BLaER1 (cell line): ENCODE data around the gene PRM3.

Experiments
- H3K27ac ChIP-seq: shearing (Covaris generic); formaldehyde crosslinking; 2 replicates; pipeline ENCODE4 v1.8.1; 2022
- H3K27me3 ChIP-seq: shearing (Covaris generic); formaldehyde crosslinking; 2 replicates; pipeline ENCODE4 v1.8.1; 2022
- H3K36me3 ChIP-seq: shearing (Covaris generic); formaldehyde crosslinking; 2 replicates; pipeline ENCODE4 v1.8.1; 2022
- H3K4me1 ChIP-seq: shearing (Covaris generic); formaldehyde crosslinking; 2 replicates; pipeline ENCODE4 v1.8.1; 2022
- H3K4me2 ChIP-seq: shearing (Covaris generic); formaldehyde crosslinking; 2 replicates; pipeline ENCODE4 v1.8.1; 2022
- H3K4me3 ChIP-seq: shearing (Covaris generic); formaldehyde crosslinking; 2 replicates; pipeline ENCODE4 v1.8.1; 2022
- H3K9ac ChIP-seq: shearing (Covaris generic); formaldehyde crosslinking; 2 replicates; pipeline ENCODE4 v1.8.1; 2022
- H3K9me3 ChIP-seq: shearing (Covaris generic); formaldehyde crosslinking; 2 replicates; pipeline ENCODE4 v1.8.1; 2022
- H4K20me1 ChIP-seq: shearing (Covaris generic); formaldehyde crosslinking; 2 replicates; pipeline ENCODE4 v1.8.1; 2022
- Cebpa-rat ChIP-seq: shearing (Covaris generic); IDR thresholded peaks from 2 replicates; pipeline ENCODE4 v1.8.1; 2022

PRM3 gene, protein sequence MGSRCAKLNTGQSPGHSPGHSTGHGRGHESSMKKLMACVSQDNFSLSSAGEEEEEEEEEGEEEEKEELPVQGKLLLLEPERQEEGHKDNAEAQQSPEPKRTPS

GRCh38 chr16:11272921-11273720, at the start of gene PRM3:
PRM3 (minus strand) TSS chr16:11273629; CDS start chr16:11273595, 34 bp downstream.
- Histone ChIP-seq H3K9ac (no peak within 1 kb of the TSS), H3K4me1 (no peaks in the 10 kb centered on the region), H4K20me1 (no peaks in the 10 kb centered on the region), H3K27ac (no peak within 1 kb of the TSS), H3K4me3 (no peak within 1 kb of the TSS), H3K27me3 (no peaks in the 10 kb centered on the region), H3K4me2 (no peak within 1 kb of the TSS), H3K36me3 (no peaks in the 10 kb centered on the region), H3K9me3 (no peaks in the 10 kb centered on the region)
- no peak for TF ChIP-seq Cebpa-rat

DNA sequence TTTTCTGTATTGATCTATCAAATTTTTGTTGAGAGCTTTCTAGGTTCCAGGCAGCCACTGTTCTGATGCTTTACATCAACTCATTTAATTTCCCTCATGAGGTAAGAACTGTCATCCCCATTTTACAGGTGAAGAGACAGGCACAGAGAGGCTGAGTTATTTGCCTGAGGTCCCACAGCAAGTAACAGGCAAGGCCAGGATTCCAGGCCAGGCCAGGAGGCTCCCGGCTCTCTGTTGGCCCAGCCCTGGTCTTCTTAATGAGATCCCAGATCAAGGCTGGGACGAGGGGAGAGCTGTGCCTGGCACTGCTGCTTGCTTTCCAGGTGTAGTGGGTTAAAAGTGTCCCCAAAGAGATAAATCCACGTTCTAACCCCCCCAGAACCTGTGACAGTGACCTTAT, 49.4 kb upstream of the PRM3 start:
- H3K9me3 ChIP-seq = no peaks in the 10 kb centered on the region
- H3K36me3 ChIP-seq = no peaks in the 10 kb centered on the region
- H4K20me1 ChIP-seq = no peaks in the 10 kb centered on the region
- no peak overlapping the region for H3K4me3 ChIP-seq
- peak overlapping the region; percentile 34 for H3K4me2 ChIP-seq
- H3K27ac ChIP-seq = peak overlapping the region; percentile 36
- no peak for TF ChIP-seq Cebpa-rat
- H3K4me1 ChIP-seq = peaks cover 61% of the 10 kb centered on the region
- no peaks in the 10 kb centered on the region for H3K27me3 ChIP-seq
- H3K9ac ChIP-seq = peak overlapping the region; percentile 3; the same call in 1 of the 2 replicates

DNA sequence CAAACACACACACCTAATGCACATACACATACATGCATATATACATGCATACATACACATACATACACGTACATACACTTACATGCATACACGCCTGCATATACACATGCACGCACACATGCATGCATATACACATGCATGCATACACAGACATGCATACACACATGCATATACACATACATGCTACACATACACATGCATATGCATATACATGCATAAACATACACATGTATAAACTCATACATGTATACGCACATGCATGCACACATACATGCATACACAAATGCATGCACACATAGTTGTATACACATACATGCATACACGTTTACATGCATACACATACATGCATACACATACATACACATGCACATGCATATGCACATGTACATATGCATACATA, 48.2 kb upstream of the PRM3 start:
- Histone ChIP-seq H3K27me3 (no peaks in the 10 kb centered on the region), H3K4me1 (peaks cover 52% of the 10 kb centered on the region)
- no peak for TF ChIP-seq Cebpa-rat

GRCh38 chr16:11320170-11320569, 46.7 kb upstream of the PRM3 start:
- Histone ChIP-seq H3K9me3 (no peaks in the 10 kb centered on the region), H4K20me1 (no peaks in the 10 kb centered on the region), H3K4me3 (no peak overlapping the region), H3K27me3 (no peaks in the 10 kb centered on the region), H3K36me3 (no peaks in the 10 kb centered on the region), H3K27ac (no peak overlapping the region), H3K9ac (no peak overlapping the region), H3K4me1 (peaks cover 52% of the 10 kb centered on the region), H3K4me2 (no peak overlapping the region)
- no peak for TF ChIP-seq Cebpa-rat

More for the DNA sequence above, 48.2 kb upstream of the PRM3 start:
- Histone ChIP-seq H3K4me3 (no peak overlapping the region), H3K36me3 (no peaks in the 10 kb centered on the region), H3K4me2 (no peak overlapping the region), H3K9ac (no peak overlapping the region), H4K20me1 (no peaks in the 10 kb centered on the region), H3K9me3 (no peaks in the 10 kb centered on the region), H3K27ac (no peak overlapping the region)

GRCh38 chr16:11319529-11320146, 46.2 kb upstream of the PRM3 start:
- H3K9ac ChIP-seq = no peak overlapping the region
- H4K20me1 ChIP-seq = no peaks in the 10 kb centered on the region
- no peaks in the 10 kb centered on the region for H3K9me3 ChIP-seq
- H3K4me3 ChIP-seq = no peak overlapping the region
- no peaks in the 10 kb centered on the region for H3K36me3 ChIP-seq
- peaks cover 52% of the 10 kb centered on the region for H3K4me1 ChIP-seq
- no peak overlapping the region for H3K27ac ChIP-seq
- no peaks in the 10 kb centered on the region for H3K27me3 ChIP-seq
- no peak for TF ChIP-seq Cebpa-rat
- H3K4me2 ChIP-seq = no peak overlapping the region

DNA sequence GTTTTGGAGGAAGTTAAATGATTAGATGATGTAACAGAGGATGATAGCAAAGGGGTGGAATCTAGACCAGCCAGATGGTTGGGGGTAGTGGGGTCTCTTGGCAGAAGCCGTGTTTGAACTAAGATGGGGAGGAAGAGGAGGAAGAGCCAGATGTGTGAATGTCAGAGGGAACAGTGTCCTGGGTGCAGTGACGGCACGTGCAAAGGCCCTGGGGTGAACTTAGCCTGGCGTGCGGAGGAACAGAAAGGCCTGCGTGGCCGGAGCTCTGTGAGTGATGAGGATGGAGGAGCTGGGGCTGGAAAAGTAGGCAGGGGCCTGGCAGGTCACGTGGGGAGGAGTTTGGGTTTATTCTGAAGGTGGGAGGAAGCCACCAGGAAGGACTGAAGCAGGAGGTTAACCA, 45.4 kb upstream of the PRM3 start:
- H3K9ac ChIP-seq = no peak overlapping the region
- no peak overlapping the region for H3K4me3 ChIP-seq
- no peak overlapping the region for H3K4me2 ChIP-seq
- H3K9me3 ChIP-seq = no peaks in the 10 kb centered on the region
- H3K36me3 ChIP-seq = no peaks in the 10 kb centered on the region
- H4K20me1 ChIP-seq = no peaks in the 10 kb centered on the region
- no peaks in the 10 kb centered on the region for H3K27me3 ChIP-seq
- H3K27ac ChIP-seq = no peak overlapping the region
- peaks cover 52% of the 10 kb centered on the region for H3K4me1 ChIP-seq
- TF ChIP-seq Cebpa-rat = no peak

DNA sequence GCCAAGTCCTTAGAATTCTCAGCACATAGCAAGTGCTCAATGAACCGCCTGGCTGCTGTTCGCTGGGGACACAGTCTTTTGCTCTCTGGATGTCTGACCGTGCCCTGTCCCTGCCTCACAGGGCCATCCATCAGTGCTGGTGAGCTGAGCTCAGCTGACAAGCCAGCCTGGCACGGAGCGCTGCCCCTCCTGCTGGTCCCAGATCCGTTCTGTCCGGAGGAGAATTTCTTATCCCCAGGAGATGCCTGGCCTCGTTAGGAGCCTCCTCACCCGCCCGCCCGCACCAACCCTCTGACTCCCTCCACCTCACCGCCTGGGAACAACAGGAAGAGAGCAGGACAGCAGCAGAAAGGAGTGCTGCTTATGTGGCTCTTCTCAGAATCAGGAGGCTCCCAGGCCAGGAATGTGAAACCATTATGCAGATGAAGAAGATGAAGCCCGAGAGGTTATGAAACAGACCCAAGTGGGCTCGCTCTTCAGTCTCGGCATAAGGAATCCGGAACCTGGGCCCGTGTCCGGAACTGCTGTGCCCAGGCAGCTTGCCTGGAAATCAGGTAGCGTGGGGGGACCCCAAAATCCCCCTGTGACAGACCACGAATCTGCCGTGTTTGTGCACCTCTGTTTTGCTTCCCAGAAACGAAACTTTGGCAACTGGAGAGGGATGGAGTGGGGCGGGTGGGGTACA, 43.0 kb upstream of the PRM3 start:
- 0 out of 2 replicates have a peak overlapping the region, but pooled peaks have one; percentile 2 for H3K9ac ChIP-seq
- H3K9me3 ChIP-seq = no peaks in the 10 kb centered on the region
- no peak for TF ChIP-seq Cebpa-rat
- peaks cover 60% of the 10 kb centered on the region for H3K4me1 ChIP-seq
- H3K4me3 ChIP-seq = no peak overlapping the region
- no peaks in the 10 kb centered on the region for H4K20me1 ChIP-seq
- H3K4me2 ChIP-seq = peak overlapping the region; percentile 82
- no peak overlapping the region for H3K27ac ChIP-seq
- H3K36me3 ChIP-seq = no peaks in the 10 kb centered on the region
- H3K27me3 ChIP-seq = no peaks in the 10 kb centered on the region

DNA sequence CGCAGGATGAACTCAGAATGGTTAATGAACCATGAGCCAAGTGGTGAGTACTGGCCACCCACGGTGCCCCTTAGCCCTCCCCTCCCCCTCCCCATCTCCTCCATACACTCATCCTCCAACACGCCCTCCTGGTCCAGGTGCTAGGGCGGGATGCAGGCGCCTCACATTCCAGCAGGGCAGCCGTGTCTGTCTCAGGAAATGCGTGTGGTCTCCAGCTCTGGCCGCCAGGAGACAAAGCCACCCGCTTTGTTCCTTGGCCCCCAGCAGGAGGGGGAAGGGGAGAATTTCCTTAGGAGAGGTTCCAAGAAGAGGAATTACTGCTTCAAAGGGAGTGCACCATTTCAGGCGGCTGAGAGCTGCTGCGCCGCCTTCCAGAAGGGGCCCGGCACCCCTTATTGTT, 42.1 kb upstream of the PRM3 start:
- Histone ChIP-seq H3K27me3 (no peaks in the 10 kb centered on the region), H3K36me3 (no peaks in the 10 kb centered on the region), H3K9me3 (no peaks in the 10 kb centered on the region), H3K4me3 (no peak overlapping the region), H4K20me1 (no peaks in the 10 kb centered on the region), H3K4me2 (peak overlapping the region; percentile 82), H3K27ac (peak overlapping the region; percentile 60; the same call in 1 of the 2 replicates), H3K9ac (no peak overlapping the region), H3K4me1 (peaks cover 69% of the 10 kb centered on the region)
- TF ChIP-seq Cebpa-rat = no peak

DNA sequence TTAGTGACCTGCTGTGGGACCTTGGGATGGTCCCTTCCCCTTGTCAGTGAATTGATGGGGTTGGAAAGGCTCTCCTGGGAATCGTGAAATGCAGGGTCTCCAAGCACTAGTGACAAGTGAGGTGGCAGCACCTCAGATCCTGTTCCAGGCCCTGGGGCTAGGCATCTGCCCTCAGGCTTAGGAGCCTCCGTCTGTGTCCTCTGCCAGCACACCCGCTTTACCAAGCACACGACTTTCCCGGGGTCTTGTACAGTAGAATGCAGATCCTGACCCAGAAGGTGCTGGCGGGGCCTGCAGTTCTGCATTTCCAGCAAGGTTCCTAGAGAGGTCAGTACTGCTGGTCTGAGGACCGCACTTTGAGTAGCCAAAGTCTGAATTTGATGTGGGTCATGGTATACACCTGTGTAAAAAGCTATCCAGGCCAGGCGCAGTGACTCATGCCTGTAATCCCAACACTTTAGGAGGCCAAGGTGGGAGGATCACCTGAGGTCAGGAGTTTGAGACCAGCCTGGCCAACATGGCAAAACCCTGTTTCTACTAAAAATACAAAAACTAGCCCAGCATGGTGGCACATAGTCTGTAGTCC, 41.0 kb upstream of the PRM3 start:
- H3K4me2 ChIP-seq = peak overlapping the region; percentile 82
- H3K36me3 ChIP-seq = no peaks in the 10 kb centered on the region
- H3K9ac ChIP-seq = no peak overlapping the region; the same call in 1 of the 2 replicates
- H3K4me3 ChIP-seq = no peak overlapping the region
- H3K27ac ChIP-seq = peak overlapping the region; percentile 5; the same call in 1 of the 2 replicates
- no peaks in the 10 kb centered on the region for H4K20me1 ChIP-seq
- peaks cover 74% of the 10 kb centered on the region for H3K4me1 ChIP-seq
- no peaks in the 10 kb centered on the region for H3K27me3 ChIP-seq
- no peaks in the 10 kb centered on the region for H3K9me3 ChIP-seq
- TF ChIP-seq Cebpa-rat = no peak
